GM10248 (cell line): ENCODE data around the gene DYNC1I2.

Experiments
- CTCF ChIA-PET: fragments of 300-600 bp; sonication (Branson Sonifier 250); formaldehyde crosslinking; extraction: SDS; loops from one replicate; lab custom pipeline; 2021; ENCODE audit warnings: antibody characterized with exemption; lab: Yijun Ruan, JAX
- POLR2A ChIA-PET: fragments of 350-650 bp; sonication (Branson Sonifier 250); formaldehyde crosslinking; extraction: SDS; loops from one replicate; lab custom pipeline; 2020; ENCODE audit warnings: antibody characterized with exemption; lab: Yijun Ruan, JAX
- DNase-seq: peaks from one replicate; pipeline ENCODE4 v3.0.0; 2012; ENCODE audit errors: extremely low spot score
- TF ChIP-seq, protein P1 (sequence below): IDR thresholded peaks from 2 replicates; pipeline ENCODE4 v1.5.1; 2012; ENCODE audit warnings: mild to moderate bottlenecking, low read depth; ENCODE audit errors: extremely low read depth, missing control alignments, control extremely low read depth

DYNC1I2 gene

DNA sequence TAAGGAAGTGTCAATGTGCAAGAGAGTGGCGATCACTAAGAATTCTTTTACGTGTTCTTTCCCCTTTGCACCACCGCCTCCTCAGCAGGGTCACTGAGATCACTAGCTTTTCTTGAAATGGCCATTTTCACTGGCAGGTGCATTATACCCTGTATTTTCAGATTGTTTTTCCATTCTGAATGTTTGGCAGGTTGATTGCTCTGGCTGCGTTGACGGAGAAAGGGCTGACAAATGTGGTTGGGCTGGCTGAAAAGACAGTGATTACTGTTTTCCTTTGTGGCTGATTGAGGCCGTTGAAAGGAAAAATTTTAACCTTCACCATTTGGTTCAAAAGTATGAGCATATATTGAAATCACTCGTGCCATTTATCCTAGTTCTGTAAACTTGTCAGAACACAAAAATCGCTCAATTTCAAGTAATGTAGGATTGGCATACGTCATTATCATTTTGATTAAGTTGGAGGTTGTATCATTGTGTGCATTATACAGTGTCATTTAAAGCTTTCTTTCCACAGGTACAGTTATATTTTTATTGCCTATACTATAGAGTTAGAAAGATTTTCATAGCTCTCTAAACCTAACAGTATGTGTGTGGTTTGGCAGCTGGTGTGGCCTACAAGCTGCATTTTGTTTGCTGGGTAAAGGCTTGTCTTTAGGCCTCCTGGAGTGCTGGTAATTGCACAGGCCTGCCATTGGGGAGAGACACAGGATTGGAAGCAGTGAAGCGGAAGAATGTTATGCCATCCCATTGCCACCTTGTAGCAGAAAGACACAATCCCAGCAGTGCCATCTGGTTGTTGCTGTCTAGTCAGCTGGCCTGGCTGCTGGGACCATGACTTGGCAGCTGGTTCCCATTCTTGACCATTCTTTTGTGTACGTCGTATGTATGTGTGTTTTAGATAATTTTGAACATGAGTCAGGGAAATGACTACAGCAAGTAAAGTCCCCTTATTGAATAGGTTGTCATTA lies 36.7 kb downstream of the DYNC1I2 start:
- no peak for DNase-seq
- ChIA-PET CTCF (interaction anchor here (1.1 to 3.6 kb wide), 7 partner anchors 9 to 31 kb away, joined by 3 to 18 read pairs (median 5); no protein-coding TSS in a partner anchor), POLR2A (no interaction called here)
- TF ChIP-seq, protein P1, sequence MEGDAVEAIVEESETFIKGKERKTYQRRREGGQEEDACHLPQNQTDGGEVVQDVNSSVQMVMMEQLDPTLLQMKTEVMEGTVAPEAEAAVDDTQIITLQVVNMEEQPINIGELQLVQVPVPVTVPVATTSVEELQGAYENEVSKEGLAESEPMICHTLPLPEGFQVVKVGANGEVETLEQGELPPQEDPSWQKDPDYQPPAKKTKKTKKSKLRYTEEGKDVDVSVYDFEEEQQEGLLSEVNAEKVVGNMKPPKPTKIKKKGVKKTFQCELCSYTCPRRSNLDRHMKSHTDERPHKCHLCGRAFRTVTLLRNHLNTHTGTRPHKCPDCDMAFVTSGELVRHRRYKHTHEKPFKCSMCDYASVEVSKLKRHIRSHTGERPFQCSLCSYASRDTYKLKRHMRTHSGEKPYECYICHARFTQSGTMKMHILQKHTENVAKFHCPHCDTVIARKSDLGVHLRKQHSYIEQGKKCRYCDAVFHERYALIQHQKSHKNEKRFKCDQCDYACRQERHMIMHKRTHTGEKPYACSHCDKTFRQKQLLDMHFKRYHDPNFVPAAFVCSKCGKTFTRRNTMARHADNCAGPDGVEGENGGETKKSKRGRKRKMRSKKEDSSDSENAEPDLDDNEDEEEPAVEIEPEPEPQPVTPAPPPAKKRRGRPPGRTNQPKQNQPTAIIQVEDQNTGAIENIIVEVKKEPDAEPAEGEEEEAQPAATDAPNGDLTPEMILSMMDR: no peak

DNA sequence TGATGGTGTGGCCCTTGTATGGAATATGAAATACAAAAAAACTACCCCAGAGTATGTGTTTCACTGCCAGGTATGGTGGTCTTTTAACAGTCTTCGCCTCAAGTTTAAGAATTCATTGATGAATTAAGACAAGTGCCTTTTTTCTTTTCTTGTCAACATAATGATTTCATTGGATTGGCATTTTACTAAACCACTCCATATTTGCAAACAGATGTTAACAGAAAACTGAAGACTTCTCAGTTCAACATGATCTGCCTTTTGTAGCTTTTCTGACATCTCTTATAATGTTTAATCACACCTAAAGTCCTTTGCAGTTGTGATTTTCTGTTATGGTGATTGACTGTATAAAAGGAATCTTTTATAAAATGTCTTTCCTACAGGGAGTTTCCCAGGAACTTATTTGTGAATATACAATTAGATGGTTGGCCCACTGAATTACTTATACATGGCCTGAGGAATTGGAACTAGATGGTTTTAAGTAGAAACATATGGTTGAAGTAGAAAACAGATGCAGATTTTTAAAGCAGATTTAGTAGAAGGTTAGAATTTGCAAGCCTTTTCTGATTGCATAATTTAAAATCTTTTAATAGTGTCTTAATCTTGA lies 39.7 kb downstream of the DYNC1I2 start:
- CTCF ChIA-PET: no interaction called here
- POLR2A ChIA-PET: no interaction called here

DNA sequence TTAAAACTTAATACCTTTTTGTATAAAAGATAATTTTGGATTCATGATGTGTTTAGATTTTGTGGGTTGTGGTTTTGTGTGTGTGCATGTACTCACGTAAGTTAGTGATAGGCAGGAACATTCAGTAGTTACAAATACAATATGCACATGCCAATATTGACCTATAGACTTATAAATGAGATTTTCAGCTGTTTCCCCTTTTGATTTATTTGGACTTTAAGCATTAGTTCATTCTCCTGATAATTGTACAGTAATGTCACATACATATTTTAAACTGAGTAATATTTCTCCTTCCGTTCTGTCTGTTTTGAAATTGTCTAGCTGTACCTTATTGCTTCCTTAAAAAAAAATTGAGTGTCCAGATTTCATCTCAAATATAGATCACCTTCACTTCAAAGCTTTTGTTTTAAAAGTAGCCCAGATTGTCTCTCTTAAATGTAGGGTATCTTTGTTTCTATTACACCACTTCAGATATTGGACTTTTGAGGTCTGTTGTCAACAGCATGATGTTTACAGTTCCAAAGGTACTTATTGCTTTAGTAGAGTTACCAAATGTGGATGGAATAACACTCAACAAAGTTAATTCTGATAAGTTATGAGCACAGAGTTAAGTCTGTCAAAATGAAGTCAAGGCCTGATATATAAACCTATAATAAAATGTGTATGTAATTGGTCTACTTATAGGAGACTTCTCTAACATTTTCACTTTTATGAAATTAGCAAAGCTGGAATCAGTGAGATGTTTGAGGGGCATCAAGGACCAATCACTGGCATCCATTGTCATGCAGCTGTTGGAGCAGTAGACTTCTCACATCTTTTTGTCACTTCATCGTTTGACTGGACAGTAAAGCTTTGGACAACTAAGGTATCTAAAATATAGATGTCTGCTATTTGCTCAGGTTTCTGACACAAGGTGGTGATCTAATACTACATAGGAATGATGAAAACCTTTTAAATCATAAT lies 42.0 kb downstream of the DYNC1I2 start:
- DNase-seq: no peak
- ChIA-PET CTCF (no interaction called here), POLR2A (no interaction called here)
- TF ChIP-seq, protein P1: no peak

More for the DNA sequence above, 39.7 kb downstream of the DYNC1I2 start:
- TF ChIP-seq, protein P1: no peak
- no peak for DNase-seq

DNA sequence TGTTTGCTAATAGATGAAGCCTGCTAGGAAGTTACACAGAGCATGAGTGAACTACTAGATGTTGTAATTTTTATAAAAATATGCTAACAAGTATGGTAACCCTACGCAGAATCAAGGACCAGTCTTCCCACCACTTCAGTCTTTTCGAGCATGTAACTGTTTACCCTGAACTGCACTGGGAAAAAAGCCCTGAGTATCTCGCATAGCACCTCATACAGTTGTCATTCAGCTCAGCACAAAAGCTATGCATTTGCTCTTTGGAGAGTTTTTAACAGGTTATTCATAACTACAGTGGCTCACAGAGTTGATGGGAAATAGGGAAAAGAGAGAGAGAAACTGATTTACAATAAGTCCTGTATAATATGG lies 42.7 kb downstream of the DYNC1I2 start:
- CTCF ChIA-PET: no interaction called here
- TF ChIP-seq, protein P1: no peak
- no peak for DNase-seq
- POLR2A ChIA-PET: no interaction called here

DNA sequence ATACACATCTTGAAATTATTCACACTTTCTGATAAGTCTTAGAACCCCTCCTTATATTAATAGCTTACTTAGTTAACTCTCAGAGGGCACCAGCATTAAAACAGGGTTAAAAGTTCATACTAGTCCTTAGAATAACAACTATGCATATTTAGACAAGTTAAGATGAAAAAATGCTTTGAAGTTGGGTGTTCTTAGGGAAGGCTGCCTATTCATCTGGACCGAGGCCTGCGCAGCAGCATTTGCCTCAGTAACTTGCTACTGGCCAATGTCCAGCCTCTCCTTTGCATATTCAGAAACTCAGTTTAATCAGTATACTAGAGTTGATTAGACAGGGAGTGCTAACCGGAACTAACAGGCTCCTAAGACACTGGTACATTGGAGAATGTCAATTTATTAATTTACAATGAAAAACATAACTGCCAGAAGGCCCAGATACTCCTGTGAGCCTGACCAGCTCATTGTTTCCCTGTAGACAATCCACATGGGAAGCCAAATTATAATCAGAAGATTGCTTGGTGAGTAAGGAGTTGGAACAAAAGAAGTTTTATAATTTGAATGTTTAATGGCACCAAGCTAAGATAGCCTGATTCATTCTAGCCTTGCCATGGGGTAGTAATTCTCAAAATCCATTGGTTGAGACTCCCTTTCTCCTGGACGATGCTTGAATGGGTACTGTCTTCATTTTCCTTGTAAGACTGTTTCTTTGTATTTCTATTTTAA lies 48.9 kb downstream of the DYNC1I2 start:
- no peak for DNase-seq
- CTCF ChIA-PET: no interaction called here
- TF ChIP-seq, protein P1: no peak
- POLR2A ChIA-PET: no interaction called here

DNA sequence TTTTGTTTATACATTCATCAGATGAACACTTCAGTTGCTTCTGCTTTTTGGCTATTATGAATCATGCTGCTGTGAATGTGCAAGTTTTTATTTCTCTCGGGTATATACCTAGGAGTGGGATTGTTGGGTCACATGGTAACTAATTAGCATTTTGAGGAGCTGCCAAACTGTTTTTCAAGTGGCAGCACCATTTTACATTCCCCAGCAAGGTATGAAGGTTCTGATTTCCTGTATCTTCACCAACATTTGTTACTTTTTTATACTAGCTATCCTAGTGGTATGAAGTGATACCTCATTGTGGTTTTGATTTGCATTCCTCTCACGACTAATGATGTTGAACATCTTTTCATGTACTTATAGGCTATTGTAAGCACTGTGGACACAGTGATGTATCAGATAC lies 53.9 kb downstream of the DYNC1I2 start:
- ChIA-PET CTCF (interaction anchor here (1.0 to 1.5 kb wide), 4 partner anchors 12 to 60 kb away, joined by 3 to 4 read pairs (median 4); no protein-coding TSS in a partner anchor), POLR2A (no interaction called here)
- TF ChIP-seq, protein P1: no peak
- DNase-seq: no peak
